SK-N-MC (cell line): ENCODE data around the gene TMEM163.
"Not testable (repeated sequence)": the region's sequence is repeated elsewhere in the genome, so short reads cannot be mapped to it uniquely, and the experiment has no call there.

ENCODE experiments used
- DNase-seq: peaks from one replicate; pipeline ENCODE4 v3.0.0-alpha.2; 2011; ENCODE audit warnings: low read depth, low spot score
- H3K27ac ChIP-seq: fragments of 200-600 bp; sonication (generic); 2 replicates; pipeline ENCODE4 v1.5.1; 2016; ENCODE audit warnings: mixed run types
- H3K36me3 ChIP-seq: fragments of 200-600 bp; sonication (generic); 2 replicates; pipeline ENCODE4 v1.6.1; 2017; ENCODE audit warnings: antibody characterized with exemption, low read length, mixed read lengths; ENCODE audit not compliant: insufficient read depth
- H3K4me3 ChIP-seq: fragments of 200-600 bp; sonication (generic); 2 replicates; pipeline ENCODE4 v1.5.1; 2016
- H3K9ac ChIP-seq: fragments of 200-600 bp; sonication (generic); 2 replicates; pipeline ENCODE4 v1.8.0; 2017; ENCODE audit warnings: mixed run types, mixed read lengths; ENCODE audit not compliant: insufficient read length
- H3K9me3 ChIP-seq: fragments of 200-600 bp; sonication (generic); 2 replicates; pipeline ENCODE4 v1.6.1; 2017; ENCODE audit warnings: low read depth, mild to moderate bottlenecking, antibody characterized with exemption, low read length, moderate library complexity, mixed read lengths
- EZH2 ChIP-seq: fragments of 200-600 bp; sonication (generic); IDR thresholded peaks from one replicate; pipeline ENCODE4 v1.6.1; 2017; ENCODE audit warnings: antibody characterized with exemption
- FOXP2 ChIP-seq: optimal IDR thresholded peaks from 2 replicates; pipeline ENCODE3; 2011; ENCODE audit warnings: mild to moderate bottlenecking, moderate library complexity; ENCODE audit not compliant: insufficient read depth; ENCODE audit errors: extremely low read length, control extremely low read depth
- POLR2AphosphoS5 ChIP-seq: IDR thresholded peaks from 2 replicates; pipeline ENCODE4 v1.6.1; 2012; ENCODE audit warnings: mild to moderate bottlenecking, low read depth, low read length, borderline replicate concordance

TMEM163 gene

DNA sequence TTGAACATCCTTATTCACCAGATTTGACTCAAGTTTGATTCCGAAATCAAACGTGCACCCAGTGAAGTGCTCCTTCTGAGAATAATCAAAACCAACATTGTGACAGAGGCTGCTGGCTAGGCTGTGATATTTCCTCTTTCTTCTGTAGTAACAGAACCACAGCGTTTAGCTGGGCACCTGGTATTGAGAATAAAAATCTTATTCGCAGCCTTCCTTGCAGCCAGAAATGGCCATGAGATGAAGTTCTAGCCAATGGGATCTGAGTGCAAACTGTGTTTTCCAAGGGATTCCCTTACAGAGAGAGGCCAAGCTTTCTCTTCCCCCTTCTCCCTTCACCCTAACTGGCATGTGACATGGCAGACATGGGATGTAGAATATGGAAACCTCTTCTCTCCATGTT lies 51.7 kb downstream of the TMEM163 start:
- Histone ChIP-seq H3K9ac (no peak overlapping the region), H3K9me3 (no peaks in the 10 kb centered on the region), H3K27ac (no peak overlapping the region), H3K36me3 (no peaks in the 10 kb centered on the region), H3K4me3 (no peak overlapping the region)
- no peak for DNase-seq
- no peak for TF ChIP-seq EZH2
- no peak for TF ChIP-seq POLR2AphosphoS5
- no peak for TF ChIP-seq FOXP2

DNA sequence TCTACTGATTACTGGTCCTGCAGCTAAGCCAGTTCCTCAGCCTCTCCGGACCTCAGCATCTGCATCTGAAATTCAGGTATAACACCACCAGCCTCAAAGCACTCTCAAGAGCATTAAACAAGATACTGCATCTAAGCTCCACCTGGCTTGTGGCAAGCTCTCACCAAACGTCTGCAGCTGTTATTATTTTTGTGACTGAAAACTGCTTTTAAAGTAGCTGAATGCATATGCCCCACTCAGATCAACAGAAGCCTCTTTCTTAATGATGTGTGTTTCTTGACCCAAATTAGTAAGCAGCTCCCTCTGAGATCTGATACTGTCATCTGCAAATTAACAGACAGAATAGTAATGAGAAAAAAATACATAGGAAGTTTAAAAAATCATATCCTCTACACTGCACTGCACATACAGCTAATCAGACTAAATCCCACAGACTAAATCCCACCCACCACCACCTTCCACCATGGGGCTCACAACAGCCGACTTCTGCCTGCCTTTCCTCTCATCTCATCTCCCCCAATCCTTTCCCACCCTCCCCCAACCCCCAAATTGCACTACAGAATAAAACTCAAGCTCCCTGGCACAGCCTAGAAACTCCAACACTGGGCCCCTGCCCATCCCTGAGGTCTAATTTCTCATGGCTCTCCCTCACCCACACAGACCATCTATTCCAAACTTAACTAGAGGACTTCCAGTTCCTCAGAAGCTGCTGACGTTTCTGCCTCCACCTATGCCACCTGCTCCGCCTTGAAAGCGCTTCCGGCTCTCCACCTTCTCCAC lies 52.9 kb downstream of the TMEM163 start:
- Histone ChIP-seq H3K36me3 (no peaks in the 10 kb centered on the region), H3K4me3 (no peak overlapping the region), H3K27ac (no peak overlapping the region), H3K9ac (no peak overlapping the region), H3K9me3 (no peaks in the 10 kb centered on the region)
- TF ChIP-seq EZH2: no peak
- no peak for DNase-seq

DNA sequence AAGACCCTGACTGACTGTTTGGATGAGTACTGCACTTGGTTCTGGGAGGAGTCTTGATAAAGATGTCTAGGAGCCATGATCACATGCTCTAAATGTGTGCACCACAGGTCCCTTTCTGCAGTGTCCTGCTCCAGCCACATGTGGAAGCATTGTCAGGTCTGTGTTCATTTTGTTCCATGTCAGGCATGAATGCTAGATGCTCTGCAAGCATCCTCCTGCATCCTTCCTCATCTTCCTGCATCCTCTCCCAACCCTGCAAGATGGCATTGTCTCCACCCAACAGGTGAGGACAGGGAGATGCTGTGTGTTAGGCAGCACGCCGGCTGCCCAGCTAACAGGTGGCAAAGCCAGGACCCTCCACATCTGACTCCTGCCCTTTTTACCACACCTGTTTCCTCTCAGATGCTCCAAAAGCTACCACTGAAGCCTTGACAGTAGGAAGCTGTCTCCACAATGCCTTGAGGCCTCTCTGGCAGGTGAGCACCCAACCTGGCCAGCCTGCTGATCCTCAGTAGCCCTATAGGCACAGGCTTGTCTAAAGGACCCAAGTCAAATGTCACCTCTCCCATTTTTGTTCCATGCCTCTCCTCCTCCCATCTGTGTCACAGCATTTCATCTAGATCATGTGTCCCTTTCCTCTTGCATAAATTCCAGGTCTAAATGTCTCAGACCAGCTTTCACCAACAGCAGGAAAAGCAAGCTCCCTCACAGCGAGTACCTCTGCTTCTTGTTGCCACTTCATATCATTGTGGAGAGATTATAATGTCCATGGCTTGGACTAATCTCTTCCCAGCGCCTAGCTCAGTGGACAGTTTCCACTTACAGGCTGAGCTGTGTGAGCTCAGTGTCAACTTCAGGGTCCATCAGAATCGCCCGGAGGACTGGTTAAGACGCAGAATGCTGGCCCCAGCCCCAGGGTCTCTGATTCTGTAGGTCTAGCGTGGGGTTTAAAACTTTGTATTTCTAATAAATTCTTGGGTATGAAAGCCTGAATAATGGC lies 55.0 kb downstream of the TMEM163 start:
- Histone ChIP-seq H3K36me3 (no peaks in the 10 kb centered on the region), H3K4me3 (no peak overlapping the region), H3K9me3 (no peaks in the 10 kb centered on the region), H3K9ac (no peak overlapping the region), H3K27ac (no peak overlapping the region)
- TF ChIP-seq EZH2: no peak
- TF ChIP-seq FOXP2: no peak
- no peak for TF ChIP-seq POLR2AphosphoS5
- no peak for DNase-seq

DNA sequence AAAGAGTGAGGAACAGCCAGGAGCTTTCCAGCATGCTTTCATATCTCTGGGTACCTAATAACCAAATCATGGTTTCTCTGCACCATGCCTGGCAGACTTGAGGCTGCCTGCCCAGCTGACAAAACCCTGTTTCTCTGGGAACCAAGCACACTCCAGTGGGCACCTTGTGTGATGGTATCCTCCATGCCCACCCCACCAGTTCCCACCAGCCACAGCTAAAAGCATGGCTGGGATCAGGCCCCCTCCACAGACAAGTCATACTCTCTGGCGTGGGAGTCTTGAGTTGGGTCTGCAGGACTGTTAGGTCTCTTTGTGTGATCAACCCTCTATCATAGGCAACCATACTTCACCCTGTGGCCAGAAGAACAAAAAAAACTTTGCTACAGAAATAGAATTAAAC lies 56.0 kb downstream of the TMEM163 start:
- no peak for TF ChIP-seq EZH2
- no peak for TF ChIP-seq FOXP2
- no peak for TF ChIP-seq POLR2AphosphoS5
- no peaks in the 10 kb centered on the region for H3K9me3 ChIP-seq
- no peak for DNase-seq

DNA sequence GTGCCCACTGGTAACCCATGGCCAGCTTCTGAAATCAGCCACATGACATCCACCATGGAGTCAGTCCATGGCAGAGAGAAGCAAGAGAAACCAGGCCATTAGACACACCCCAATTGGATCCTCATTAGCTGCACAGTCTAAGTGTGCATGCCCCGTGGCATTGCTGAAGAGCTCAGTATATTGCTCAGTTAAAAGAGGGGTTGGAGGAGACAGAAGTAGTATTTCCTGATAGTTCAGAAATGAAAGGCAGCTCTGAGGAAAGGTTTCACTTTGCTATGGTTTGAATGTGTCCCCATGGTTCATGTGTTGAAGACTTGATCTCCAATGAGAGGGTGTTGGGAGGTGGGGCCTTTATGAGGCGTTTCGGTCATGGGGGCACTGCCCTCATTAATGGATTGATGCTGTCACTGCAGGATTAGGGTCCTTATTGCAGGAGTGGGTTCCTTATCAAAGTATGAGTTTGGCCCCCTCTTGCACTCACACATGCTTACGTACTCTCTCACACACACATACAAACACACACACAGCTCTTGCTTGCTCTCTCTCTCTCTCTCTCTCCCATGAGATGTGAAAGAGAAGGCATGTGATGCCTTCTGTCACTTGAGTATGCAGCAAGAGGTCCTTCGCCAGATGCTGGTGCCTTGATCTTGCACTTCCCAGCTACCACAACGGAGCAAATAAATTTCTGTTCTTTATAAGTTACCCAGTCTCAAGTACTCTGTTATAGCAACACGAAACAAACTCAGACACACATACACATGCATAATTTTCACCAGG lies 58.0 kb downstream of the TMEM163 start:
- DNase-seq: no peak
- no peak for TF ChIP-seq EZH2
- TF ChIP-seq POLR2AphosphoS5: no peak
- no peak for TF ChIP-seq FOXP2
- no peak overlapping the region for H3K9ac ChIP-seq
- H3K27ac ChIP-seq: no peak overlapping the region
- no peak overlapping the region for H3K4me3 ChIP-seq
- H3K9me3 ChIP-seq: no peaks in the 10 kb centered on the region
- H3K36me3 ChIP-seq: no peaks in the 10 kb centered on the region

More for the DNA sequence above, 56.0 kb downstream of the TMEM163 start:
- H3K36me3 ChIP-seq: no peaks in the 10 kb centered on the region
- H3K9ac ChIP-seq: no peak overlapping the region
- H3K27ac ChIP-seq: no peak overlapping the region
- no peak overlapping the region for H3K4me3 ChIP-seq

DNA sequence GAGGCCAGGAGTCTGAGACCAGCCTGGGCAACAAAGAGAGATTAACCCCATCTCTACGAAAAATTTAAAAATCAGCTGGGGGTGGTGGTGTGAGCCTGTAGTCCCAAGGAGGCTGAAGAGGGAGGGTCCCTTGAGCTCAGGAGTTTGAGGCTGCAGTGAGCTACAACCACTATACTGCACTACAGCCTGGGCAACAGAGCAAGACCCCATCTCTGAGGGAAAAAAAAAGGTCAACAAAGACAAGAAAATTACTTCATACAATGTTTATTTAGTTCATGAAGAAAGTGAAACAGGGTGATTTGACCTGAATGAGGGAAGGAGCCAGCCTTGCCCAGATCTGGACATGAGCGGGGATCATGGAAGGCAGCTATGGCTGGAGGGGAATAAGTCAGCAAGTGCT lies 59.1 kb downstream of the TMEM163 start:
- DNase-seq: no peak
- Histone ChIP-seq H3K9ac (no peak overlapping the region), H3K4me3 (no peak overlapping the region), H3K27ac (no peak overlapping the region), H3K36me3 (no peaks in the 10 kb centered on the region), H3K9me3 (no peaks in the 10 kb centered on the region)
- TF ChIP-seq EZH2: no peak
- no peak for TF ChIP-seq POLR2AphosphoS5
- TF ChIP-seq FOXP2: no peak

DNA sequence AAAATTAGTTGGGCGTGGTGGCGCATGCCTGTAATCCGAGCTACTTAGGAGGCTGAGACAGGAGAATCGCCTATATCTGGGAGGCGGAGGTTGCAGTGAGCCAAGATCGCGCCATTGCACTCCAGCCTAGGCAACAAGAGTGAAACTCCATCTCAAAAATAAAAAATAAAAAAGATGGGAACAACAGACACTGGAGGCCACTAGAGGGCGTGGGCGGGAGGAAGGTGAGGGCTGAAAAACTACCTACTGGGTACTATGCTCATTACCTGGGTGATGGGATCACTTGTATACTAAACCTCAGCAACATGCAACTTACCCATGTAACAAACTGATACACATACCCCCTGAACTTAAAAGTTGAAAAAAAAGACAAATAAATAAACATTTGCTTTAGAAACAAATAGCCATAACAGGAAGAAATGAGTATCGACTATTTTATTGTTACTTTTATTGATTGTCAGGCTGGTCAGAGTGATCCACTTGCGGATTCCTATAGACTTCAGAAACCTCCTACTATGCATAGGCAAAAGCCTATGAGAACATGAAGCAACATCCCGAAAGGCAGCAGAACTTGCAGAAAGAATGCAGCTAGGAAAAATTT lies 61.0 kb downstream of the TMEM163 start:
- DNase-seq: no peak
- H3K36me3 ChIP-seq: no peaks in the 10 kb centered on the region
- H3K27ac ChIP-seq: no peak overlapping the region
- no peak overlapping the region for H3K9ac ChIP-seq
- TF ChIP-seq EZH2 (no peak), FOXP2 (no peak), POLR2AphosphoS5 (no peak)
- no peak overlapping the region for H3K4me3 ChIP-seq
- H3K9me3 ChIP-seq: no peaks in the 10 kb centered on the region

DNA sequence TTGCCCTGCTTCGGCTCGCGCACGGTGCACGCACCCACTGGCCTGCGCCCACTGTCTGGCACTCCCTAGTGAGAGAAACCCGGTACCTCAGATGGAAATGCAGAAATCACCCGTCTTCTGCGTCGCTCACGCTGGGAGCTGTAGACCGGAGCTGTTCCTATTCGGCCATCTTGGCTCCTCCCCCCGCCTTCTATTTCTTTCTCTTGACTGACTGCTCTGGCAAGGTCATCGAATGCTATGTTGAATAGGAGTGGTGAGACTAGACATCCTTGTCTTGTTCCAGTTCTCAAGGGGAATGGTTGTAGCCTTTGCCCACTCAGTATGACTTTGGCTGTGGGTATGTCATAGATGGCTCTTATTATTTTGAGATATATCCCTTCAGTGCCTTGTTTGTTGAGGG lies 62.4 kb downstream of the TMEM163 start:
- not testable (repeated sequence) for H3K27ac ChIP-seq, H3K36me3 ChIP-seq, H3K9me3 ChIP-seq, H3K4me3 ChIP-seq, H3K9ac ChIP-seq, DNase-seq
